GM18511 (cell line): ENCODE results near the gene IL32.

ENCODE experiments used
- ATAC-seq: cut with Tn5 transposase; IDR thresholded peaks from one replicate; pipeline ENCODE4 v1.9.1; 2021; ENCODE audit warnings: mild to moderate bottlenecking, moderate library complexity; ENCODE audit not compliant: unreplicated experiment

The IL32 gene, protein sequence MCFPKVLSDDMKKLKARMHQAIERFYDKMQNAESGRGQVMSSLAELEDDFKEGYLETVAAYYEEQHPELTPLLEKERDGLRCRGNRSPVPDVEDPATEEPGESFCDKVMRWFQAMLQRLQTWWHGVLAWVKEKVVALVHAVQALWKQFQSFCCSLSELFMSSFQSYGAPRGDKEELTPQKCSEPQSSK

GRCh38 chr16:3065069-3065741, at the start of gene IL32:
Gene IL32 (plus strand): TSS chr16:3065640. CDS start chr16:3065812, 172 bp downstream.
- no peak for ATAC-seq

DNA sequence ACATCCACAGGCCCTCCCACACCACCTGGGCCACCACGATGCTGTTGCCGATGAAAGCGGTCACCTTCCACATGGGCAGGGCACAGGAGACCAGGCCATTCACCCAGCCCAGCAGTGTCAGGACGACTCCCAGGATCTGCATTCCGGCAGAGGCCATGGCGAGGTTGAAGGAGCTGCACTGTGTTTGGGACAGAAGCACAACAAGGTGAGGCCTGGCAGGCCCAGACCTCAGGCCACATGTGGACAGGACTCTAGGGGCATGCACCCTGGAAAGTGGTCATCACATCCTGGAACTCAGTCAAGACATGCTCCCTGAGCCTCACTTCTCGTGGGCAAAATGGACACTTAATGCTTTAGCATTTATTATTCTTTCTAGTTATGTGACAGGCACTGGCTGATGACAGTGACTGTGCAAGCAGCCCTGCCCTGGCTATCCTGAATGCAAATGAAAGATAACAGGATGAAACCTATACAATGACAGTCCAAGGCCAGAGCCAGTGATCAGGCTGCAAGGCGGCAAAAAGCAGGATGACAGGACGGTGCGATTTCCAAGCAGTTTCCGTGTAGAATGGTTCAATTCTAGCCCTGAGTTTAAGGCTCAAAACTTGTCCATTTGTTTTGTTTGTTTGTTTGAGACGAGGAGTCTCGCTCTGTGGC, 49.4 kb upstream of the IL32 start:
- ATAC-seq, result no peak

DNA sequence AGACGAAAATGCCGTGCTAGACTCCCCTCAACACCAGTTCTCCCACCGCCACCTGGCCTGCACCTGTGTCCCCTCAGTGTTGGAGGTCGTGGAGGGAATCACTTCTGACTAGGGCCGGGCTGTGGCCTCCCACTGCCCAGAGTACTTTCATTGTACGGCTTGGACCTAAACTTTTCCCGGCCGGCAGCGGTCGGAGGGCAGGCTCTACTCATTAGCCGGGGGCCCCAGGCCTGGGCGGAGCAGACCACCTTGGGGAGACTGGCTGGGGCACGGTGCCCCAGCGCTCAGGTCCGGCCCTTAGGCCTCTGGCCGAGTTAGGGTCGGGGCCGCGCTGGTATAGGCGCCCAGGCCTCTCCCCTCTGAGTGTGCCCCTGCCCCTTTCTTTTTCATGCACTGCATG, 48.1 kb upstream of the IL32 start:
- ATAC-seq, result no peak

- no peak for ATAC-seq
Observed at GRCh38 chr16:3017794-3018506, 47.5 kb upstream of the IL32 start, which contains the start of gene CLDN6. Gene CLDN6 (minus strand): TSS chr16:3018183. CDS start chr16:3016021, 2,162 bp downstream.

DNA sequence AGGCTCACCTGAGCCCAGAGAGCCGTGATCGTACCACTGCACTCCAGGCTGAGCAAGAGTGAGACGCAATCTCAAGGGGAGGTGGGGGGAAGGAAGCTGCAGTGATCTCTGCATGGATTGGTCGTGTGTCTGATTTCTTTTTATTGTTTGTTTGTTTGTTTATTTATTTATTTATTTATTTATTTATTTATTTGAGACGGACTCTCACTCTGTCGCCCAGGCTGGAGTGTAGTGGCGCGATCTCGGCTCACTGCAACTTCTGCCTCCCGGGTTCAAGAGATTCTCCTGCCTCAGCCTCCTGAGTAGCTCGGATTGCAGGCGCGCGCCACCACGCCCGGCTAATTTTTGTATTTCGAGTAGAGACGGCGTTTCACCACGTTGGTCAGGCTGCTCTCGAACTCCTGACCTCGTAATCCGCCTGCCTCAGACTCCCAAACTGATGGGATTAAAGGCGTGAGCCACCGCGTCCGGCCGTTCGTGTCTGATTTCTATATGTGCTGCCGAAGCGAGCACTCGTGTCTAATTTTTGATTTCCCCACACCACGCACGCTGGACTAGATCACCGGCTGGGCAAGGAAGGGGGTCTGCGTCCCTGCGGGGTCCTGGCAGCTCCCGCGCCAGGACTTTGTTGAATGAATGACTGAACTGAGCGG, 45.7 kb upstream of the IL32 start:
- ATAC-seq, result no peak

DNA sequence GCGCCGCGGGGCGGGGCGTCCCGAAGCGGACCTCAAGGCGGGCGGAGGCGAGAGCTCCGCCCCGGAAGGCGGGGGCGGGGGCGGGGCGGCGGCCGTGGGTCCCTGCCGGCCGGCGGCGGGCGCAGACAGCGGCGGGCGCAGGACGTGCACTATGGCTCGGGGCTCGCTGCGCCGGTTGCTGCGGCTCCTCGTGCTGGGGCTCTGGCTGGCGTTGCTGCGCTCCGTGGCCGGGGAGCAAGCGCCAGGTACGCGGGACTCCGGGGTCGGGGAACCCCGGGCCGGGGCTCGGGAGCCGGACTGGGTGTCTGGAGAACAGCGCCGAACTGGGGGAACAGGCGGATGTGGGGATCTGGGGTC, 45.2 kb upstream of the IL32 start, which contains the start of gene TNFRSF12A:
TSS of gene TNFRSF12A (plus strand) at position 122 of the 357 bp plus-strand sequence. CDS start at position 152, 30 bp downstream.
- no peak for ATAC-seq

GRCh38 chr16:3020604-3021448, 44.6 kb upstream of the IL32 start:
- ATAC-seq, result no peak

- ATAC-seq, result no peak
Observed at GRCh38 chr16:3021449-3022207, 43.8 kb upstream of the IL32 start.

DNA sequence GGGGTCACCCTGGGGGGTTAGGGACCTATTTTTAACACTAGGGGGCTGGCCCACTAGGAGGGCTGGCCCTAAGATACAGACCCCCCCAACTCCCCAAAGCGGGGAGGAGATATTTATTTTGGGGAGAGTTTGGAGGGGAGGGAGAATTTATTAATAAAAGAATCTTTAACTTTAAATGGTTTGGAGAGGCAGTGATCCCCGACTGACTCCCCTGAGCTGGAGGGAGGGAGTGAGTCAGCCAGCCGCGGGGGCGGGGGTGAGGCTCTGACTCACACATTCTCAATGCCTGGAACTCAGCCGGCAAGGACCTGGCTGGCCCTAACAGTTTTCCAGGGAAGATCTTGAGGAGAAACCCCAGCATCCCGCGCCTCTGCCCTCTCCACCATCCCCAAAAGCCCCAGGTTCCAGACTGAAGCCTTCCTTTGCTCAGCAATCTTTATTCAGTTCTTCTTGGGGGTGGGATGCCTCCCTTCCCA, 43.2 kb upstream of the IL32 start:
- ATAC-seq, result no peak

DNA sequence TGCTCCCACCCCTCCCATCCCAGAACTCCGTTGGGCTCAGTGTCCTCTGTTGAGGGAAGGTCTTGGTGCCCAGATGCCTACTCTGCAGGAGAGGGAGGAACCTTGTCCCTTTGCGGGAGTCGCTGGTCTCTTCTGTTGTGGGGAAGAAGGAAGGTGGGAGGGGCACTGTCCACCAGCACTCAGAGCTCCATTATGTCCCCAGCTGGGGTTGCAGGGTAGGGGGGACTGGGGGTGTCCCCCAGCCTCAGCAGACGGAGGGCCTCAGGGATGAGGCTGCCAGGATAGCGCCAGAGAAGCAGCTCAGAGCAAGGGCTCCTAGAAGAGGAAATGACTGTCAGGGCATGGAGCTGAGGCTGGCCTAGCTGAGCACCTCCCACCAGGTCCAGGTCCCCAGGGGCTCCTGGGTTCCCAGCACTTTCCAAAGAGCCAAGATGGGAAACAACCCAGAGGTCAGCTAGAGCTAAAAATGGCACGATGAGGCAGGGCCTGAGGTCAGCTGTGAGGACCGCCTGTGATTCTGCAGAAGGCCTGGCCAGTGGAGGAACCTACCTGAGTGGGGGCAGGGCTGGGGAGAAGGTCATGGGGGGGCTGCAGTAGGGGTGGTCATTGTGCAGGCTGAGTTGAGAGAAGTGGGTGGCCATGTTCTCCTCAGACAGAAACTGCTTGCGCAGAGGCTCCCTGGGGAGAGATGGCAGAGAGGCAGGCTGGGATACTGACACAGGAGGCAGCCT, 42.6 kb upstream of the IL32 start:
- no peak for ATAC-seq

- ATAC-seq, result no peak
Observed at GRCh38 chr16:3023415-3023668, 42.1 kb upstream of the IL32 start.

DNA sequence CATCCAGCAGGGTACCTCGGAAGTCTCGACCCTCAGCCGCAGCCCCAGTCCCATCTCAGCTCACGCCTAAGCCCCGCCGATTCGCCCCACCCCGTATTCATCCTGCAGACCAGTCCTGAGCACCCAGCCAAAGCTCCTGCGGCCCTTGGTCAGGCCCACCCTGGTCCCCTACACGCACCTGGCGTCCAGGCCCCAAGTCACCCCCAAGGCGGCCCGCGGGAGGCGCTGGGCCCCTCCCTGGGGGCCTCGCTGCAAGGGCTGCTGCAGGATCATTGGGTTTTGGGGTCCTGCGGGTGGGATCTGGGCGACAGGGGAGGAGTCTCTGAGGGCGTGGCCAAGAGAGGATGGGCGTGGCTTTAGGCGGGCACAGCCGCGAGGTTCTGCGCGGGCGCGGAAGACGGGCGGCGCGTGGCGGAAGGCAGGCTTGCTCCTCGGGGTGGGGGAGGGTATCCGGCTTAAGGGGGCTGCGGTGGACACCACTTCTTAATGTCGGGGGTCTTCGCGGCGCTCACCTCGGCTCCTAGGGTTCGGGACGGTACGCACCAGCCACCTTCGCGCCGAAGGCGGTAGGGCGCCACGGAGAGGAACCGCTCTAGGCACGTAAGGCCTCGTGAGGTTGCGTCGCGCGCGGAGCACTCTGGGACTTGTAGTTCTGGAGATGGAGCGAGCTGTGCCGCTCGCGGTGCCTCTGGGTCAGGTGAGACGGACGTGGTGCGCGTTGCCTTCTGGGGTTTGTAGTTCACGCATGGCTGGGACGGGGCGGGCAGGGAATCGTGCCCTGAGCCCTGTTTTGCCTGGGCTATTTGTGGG, 41.6 kb upstream of the IL32 start, which contains the start of the genes HCFC1R1 and THOC6:
TSS of gene HCFC1R1 (minus strand) at position 274 of the 810 bp plus-strand sequence. CDS start at position 273, 1 bp downstream.
TSS of gene THOC6 (plus strand) at position 367 of the 810 bp plus-strand sequence. CDS start at position 659, 292 bp downstream.
- ATAC-seq, result peak; percentile 80

GRCh38 chr16:3025032-3026002, 40.1 kb upstream of the IL32 start:
- no peak for ATAC-seq

- ATAC-seq, result no peak
Observed at GRCh38 chr16:3026003-3026378, 39.4 kb upstream of the IL32 start.

DNA sequence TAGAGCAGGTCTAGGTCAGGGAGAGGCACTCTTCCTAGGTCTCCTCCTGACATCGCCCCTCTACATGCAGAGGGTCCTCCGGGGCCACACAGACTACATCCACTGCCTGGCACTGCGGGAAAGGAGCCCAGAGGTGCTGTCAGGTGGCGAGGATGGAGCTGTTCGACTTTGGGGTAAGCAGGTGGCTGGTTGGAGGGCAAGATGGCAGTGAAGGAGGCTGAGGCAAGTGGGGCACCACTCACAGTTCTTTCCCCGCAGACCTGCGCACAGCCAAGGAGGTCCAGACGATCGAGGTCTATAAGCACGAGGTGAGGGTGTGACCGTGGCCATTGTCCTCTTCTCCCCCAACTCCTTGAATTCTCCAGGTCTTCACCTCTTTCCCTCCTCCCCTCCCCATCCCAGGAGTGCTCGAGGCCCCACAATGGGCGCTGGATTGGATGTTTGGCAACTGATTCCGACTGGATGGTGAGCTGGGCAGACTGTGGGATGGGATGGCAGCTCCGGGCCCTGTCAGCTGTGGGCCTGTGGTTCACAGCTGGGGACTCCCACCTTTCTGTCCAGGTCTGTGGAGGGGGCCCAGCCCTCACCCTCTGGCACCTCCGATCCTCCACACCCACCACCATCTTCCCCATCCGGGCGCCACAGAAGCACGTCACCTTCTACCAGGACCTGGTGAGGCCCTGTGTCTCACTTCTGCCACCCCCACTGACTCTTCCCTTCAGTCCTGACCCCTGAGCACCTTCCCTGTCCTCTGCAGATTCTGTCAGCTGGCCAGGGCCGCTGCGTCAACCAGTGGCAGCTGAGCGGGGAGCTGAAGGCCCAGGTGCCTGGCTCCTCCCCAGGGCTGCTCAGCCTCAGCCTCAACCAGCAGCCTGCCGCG, 38.6 kb upstream of the IL32 start:
- no peak for ATAC-seq

GRCh38 chr16:3027489-3027795, 38.0 kb upstream of the IL32 start:
- ATAC-seq, result no peak
